Lower leg skin (tissue), 4 donors: ENCODE results near the gene GLRB. TPM values are rescaled to one million over a fixed set of nuclear protein-coding genes. Genes with fewer than 3 reads are reported as not detected.

Experiments used
- DNase-seq, 2 donors: peaks; one replicate each; pipeline ENCODE4 v3.0.0-alpha.2; 2019; ENCODE audit warnings: low spot score in 2 of 2
- H3K4me3 ChIP-seq: fragments of 200-600 bp; sonication (generic); 2 replicates; pipeline ENCODE4 v1.5.1; 2017; ENCODE audit warnings: mild to moderate bottlenecking, low read depth; ENCODE audit not compliant: poor library complexity, severe bottlenecking
- POLR2A ChIP-seq, 2 donors: fragments of 450-650 bp; IDR thresholded peaks; one replicate each; pipeline ENCODE4 v1.6.1; 2016 to 2017; ENCODE audit warnings: antibody characterized with exemption in 2 of 2, mild to moderate bottlenecking in 1 of 2, moderate library complexity in 1 of 2
- WGBS, 2 donors: methylation state at CpG; one replicate each; pipeline ENCODE4 v1.1.5; 2018; 5-methylcytosine and 5-hydroxymethylcytosine counted together
- intact Hi-C: fragments of 100-400 bp; cut with DNase I; formaldehyde crosslinking; loops from one replicate; pipeline ENCODE4 v1.15.0; 2023; ENCODE audit warnings: low total_unique reads
- total RNA-seq, 4 donors: library from RNA; depleted of rRNA; stranded (reverse); fragments of >200 nt; gene quantifications; one replicate each; pipeline ENCODE4 v1.1.0, GENCODE V29; 2016
- TF ChIP-seq, protein P1 (sequence below), 3 donors: fragments of 450-650 bp; IDR thresholded peaks; one replicate each; pipeline ENCODE4 v1.5.1; 2016; ENCODE audit warnings: antibody characterized with exemption in 3 of 3, mild to moderate bottlenecking in 3 of 3, moderate library complexity in 2 of 3

Gene GLRB
- 1 to 10 TPM; 1.3 to 2.2 (median 1.9) TPM for total RNA-seq

DNA sequence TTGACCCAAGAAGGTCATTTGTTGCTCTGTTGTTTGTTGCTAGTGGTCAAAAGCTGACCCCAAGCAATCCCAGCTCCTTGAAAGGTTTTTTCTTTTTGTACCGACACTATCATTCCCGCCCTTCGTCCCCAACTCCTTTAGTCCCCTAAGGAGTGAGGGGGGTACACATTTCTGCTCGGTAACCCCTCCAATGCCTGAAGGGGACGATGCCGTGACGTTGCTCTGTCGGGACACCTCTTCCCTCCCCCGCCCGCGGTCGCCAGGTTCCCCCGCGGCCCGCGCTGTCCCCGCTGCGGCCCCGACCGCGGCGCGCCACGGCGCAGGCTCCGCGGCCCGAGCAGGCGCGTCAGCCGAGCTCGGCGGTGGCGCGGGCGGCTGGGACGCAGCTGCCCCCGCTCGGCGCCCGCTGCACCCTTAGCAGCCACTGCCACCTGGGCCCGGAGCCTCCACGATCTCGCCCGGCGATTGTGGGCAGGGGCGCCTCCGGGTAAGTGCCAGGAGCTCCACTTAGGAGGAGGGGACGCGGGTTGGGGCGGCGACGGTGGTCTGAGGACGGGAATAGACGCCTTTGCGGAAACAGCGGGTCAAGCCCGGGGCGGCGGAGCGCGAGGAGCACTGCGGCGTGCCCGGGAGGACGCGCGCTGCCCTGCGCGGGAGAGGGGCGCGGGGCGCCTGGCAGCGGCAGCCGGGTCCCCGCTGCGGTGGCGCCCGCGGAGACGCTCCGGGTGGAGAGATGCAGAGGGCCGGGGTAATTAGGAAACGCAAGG lies at the start of gene GLRB:
Gene GLRB, plus strand, starts transcription at position 340 of the 767 bp plus-strand sequence. CDS start 1,875 bp downstream, outside the sequence.
- WGBS, 2 donors, result 2% methylated on average over 51 to 79 of the region's 84 CpGs
- intact Hi-C loops, result no loop called here
- no peak for DNase-seq
- peak within 1 kb of the TSS; percentile 52 for H3K4me3 ChIP-seq
- no peak for TF ChIP-seq POLR2A (IDR thresholded peaks at IDR 0.05)
- TF ChIP-seq, protein P1, sequence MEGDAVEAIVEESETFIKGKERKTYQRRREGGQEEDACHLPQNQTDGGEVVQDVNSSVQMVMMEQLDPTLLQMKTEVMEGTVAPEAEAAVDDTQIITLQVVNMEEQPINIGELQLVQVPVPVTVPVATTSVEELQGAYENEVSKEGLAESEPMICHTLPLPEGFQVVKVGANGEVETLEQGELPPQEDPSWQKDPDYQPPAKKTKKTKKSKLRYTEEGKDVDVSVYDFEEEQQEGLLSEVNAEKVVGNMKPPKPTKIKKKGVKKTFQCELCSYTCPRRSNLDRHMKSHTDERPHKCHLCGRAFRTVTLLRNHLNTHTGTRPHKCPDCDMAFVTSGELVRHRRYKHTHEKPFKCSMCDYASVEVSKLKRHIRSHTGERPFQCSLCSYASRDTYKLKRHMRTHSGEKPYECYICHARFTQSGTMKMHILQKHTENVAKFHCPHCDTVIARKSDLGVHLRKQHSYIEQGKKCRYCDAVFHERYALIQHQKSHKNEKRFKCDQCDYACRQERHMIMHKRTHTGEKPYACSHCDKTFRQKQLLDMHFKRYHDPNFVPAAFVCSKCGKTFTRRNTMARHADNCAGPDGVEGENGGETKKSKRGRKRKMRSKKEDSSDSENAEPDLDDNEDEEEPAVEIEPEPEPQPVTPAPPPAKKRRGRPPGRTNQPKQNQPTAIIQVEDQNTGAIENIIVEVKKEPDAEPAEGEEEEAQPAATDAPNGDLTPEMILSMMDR (IDR thresholded peaks at IDR 0.05), result no peak

DNA sequence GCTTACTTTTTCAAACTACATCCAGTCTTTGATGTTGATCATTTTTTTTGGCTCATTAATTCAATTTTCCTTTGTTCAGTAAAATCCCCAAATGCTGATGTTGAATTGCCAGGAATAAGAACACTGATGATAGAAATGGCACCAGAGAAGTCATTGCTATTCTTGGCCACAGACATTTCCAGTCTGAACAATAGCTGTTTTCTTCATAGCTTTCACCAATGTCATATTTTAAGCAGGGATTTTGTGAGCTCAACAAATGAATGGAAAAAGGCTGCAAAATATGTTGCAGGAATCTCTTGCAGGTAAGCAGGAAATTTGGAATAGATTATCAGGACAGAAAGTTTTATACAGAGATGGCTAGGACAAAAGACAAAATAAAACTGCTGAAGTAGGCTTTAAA lies 40.5 kb upstream of the GLRB start:
- DNase-seq, result no peak
- intact Hi-C loops, result no loop called here
- no peak overlapping the region for H3K4me3 ChIP-seq
- TF ChIP-seq, protein P1 (IDR thresholded peaks at IDR 0.05), result no peak
- no peak for TF ChIP-seq POLR2A (IDR thresholded peaks at IDR 0.05)

DNA sequence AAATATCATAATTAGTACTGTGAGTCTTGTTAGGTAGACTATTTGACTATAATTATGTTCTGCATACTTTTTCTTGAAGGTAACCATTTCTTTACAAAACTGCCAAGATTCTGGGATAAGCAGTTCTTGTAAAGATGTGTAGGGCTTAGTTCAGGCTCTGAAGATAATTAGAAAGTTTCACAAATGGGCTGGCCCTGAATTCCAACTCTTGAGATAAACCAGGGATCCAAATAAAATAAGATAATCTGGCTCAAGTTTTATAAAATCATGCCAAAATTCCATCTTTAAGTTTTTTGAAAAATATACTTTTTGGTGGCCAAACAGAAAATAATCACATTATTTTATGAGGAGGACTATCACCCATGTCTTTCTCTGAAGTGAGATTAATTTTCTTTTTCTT lies 35.5 kb upstream of the GLRB start:
- intact Hi-C loops, result no loop called here
- TF ChIP-seq, protein P1 (IDR thresholded peaks at IDR 0.05), result no peak
- TF ChIP-seq POLR2A (IDR thresholded peaks at IDR 0.05), result no peak
- H3K4me3 ChIP-seq, result no peak overlapping the region
- DNase-seq, result no peak

DNA sequence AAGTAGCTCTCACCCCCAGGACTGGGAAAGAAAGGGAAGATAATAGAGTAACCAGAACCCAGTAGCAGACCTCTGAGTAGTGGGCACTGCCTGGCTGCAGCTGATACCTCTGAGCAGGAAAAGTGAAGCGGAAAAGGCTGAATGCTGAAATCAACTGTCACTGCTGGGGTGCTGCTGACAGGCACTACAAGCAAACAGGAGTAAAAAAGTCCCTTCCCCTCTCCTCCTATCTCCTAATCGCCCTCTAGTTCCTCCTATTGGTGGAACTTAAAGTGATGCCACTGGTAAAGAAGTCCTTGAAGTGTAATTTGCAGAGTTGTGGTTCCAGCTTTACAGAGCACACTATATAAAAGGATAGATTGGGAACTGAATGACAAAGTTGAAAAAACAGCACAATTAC lies 32.8 kb upstream of the GLRB start:
- 38 to 60% methylated on average over 2 of the region's 2 CpGs for WGBS, 2 donors
- no peak overlapping the region for H3K4me3 ChIP-seq
- intact Hi-C loops, result no loop called here
- no peak for DNase-seq
- TF ChIP-seq POLR2A (IDR thresholded peaks at IDR 0.05), result no peak
- TF ChIP-seq, protein P1 (IDR thresholded peaks at IDR 0.05), result no peak

DNA sequence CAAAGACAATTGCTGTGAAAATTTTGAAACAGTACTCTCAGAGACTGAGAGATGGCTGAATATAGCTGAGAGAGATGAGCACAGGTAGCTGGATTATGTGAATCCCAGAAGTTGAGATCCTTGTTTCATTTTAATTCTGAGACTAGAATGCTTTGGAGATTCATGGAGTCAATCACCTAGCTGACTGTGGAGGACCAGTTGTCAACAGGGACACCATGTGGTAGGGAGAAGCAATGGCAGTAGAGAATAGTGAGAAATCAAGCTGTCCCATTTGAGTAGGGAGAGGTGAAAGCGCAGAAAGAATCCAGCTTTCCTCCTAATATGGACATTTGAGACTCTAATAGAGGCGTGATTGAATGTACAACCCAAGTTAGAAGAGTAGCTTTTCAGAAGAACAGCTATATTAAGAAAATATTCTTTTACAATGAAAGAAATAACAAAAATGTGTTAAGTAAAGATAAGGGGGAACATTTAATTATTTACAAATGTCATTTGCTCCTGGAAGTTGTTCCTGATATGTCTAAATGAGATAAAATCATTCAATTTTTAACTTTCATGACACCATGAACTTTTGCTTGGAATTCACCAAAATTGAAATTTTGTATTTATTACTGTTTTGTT lies 30.3 kb upstream of the GLRB start:
- H3K4me3 ChIP-seq, result no peak overlapping the region
- intact Hi-C loops, result no loop called here
- WGBS, 2 donors, result 25 to 31% methylated on average over 2 of the region's 2 CpGs
- TF ChIP-seq, protein P1 (IDR thresholded peaks at IDR 0.05), result no peak
- TF ChIP-seq POLR2A (IDR thresholded peaks at IDR 0.05), result no peak
- peak in 1 of 2 donors; percentile 25 for DNase-seq
